Activated gamma-delta T cell treated with anti-CD3 and anti-CD28 coated beads, Interleukin-2, amount 50 U/mL, for 16 hours (primary cell): ENCODE measurements around the gene ATP5ME.
A peak's percentile ranks its signal among the peaks of the same experiment; 100 is the strongest.
"Not testable (repeated sequence)": the region's sequence is repeated elsewhere in the genome, so short reads cannot be mapped to it uniquely, and the experiment has no call there.

Experiments used
- DNase-seq: peaks from one replicate; pipeline ENCODE4 v3.0.0-alpha.2; 2020; ENCODE audit warnings: low read depth

Gene ATP5ME, protein sequence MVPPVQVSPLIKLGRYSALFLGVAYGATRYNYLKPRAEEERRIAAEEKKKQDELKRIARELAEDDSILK

DNA sequence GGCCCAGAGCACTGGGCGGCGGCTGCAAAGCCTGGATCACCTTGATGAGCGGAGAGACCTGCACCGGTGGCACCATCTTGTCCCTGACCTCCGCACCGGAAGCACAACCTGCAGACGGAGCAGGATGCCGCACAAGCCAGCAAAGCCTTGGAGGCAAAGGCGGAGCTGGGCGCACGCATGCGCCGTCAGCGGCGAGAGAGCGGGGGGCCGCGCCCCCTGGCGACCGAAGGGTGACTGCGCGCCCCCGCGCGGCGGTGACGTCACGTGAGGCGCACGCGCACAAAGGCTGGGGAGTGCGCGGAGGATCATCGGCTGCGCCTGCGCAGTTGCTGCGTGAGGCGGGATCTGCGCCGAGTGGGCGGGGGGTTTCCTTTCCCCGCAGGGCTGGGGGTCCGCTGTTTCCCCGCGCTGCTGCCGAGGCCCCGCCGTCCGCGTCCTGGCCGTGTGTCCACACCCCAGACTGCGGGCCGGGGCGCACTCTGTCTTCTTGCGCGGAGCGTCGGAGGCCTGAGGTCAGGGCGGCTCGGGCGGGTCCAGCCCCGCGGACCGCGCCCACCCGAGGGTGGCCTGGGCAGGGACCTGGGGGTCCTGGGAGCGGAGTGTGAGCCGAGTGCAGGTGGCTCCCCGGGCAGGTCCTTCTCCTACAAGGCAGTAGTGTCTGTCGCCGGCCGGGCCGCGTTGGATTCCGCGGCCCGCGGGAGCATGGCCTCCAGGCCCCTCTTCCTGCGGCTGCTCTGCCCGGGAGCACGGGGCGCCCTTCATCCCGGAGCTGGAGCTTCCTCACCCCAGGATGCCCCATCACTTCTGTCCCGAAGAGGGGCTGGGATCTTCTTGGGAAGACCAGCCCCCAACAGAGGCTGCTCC is at the start of gene ATP5ME, which contains the start of gene MYL5:
ATP5ME (minus strand) TSS at position 105 of the 864 bp plus-strand sequence; CDS start at position 76, 29 bp downstream.
MYL5 (plus strand) TSS at position 371 of the 864 bp plus-strand sequence. CDS start 3,485 bp downstream, outside the sequence.
- DNase-seq, result peak; percentile 95

DNA sequence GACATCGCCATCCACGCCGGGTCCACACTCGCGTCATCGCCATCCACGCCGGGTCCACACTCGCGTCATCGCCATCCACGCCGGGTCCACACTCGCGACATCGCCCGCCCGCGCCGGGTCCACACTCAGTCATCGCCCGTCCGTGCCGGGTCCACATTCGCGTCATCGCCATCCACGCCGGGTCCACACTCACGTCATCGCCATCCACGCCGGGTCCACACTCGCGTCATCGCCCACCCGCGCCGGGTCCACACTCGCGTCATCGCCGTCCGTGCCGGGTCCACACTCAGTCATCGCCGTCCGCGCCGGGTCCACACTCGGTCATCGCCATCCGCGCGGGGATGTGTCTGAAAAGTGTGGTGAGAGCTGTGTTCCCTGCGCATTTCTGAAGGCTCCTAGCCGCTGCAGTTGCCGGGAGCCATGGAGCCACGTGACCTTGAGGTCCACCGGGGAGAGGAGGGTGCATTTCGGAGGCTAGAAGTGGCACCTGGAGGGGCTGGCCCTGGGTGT is 48.8 kb upstream of the ATP5ME start:
- DNase-seq, result no peak

DNA sequence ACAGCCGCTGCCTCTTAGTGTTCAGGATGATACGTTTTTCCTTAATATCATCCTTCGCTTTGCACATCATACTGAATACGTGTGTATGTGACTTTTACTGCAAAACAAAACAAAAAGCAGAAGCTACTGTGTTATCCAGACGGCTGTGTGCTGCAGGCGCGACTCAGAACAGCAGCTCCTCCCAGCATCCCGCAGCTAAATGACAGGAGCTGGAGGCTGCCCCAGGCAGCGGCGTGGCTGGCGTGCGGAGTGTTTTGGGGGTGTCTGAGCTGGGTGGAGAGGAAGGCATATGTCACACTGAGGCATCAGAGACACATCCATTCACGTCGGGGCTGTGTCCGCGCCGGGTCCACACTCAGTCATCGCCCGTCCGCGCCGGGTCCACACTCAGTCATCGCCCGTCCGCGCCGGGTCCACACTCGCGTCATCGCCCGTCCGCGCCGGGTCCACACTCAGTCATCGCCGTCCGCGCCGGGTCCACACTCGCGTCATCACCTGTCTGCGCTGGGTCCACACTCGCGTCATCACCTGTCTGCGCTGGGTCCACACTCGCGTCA is 48.2 kb upstream of the ATP5ME start:
- no peak for DNase-seq

DNA sequence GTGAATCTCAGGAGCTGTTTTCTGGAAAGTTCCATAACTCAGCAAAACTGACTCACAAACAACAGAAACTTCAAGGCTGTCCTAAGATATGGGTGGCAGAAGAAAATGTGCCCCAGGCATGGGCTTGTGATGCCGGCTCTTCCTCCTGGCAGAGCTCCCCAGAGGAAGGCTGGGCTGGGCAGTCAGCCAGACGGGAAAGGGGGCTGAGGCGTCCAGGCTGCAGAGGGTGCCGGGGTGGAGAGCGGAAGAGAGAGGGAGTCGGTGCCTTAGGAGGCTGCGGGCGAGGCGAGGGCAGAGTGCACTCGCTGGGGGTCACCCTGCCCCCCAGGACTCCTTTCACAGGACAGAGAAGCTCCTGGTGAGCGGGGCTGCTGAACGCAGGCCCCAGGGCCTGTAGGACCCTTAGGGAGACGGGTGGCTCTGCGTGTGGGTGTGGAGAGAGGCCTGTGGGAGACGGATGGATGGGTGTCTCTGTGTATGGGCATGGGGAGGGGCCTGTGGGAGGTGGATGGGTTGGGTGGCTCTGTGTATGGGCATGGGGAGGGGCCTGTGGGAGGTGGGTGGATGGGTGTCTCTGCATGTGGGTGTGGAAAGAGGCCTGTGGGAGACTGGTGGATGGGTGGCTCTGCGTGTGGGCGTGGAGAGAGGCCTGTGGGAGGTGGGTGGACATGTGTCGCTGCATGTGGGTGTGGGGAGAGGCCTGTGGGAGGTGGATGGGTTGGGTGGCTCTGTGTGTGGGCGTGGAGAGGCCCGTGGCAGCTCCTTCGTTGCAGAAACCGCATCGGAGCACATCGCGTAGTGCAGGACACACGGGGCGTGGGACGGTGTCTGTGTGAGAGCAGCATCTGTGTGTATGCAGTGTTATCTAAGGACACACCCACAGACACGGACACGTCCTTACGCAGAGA is 47.4 kb upstream of the ATP5ME start:
- no peak for DNase-seq

DNA sequence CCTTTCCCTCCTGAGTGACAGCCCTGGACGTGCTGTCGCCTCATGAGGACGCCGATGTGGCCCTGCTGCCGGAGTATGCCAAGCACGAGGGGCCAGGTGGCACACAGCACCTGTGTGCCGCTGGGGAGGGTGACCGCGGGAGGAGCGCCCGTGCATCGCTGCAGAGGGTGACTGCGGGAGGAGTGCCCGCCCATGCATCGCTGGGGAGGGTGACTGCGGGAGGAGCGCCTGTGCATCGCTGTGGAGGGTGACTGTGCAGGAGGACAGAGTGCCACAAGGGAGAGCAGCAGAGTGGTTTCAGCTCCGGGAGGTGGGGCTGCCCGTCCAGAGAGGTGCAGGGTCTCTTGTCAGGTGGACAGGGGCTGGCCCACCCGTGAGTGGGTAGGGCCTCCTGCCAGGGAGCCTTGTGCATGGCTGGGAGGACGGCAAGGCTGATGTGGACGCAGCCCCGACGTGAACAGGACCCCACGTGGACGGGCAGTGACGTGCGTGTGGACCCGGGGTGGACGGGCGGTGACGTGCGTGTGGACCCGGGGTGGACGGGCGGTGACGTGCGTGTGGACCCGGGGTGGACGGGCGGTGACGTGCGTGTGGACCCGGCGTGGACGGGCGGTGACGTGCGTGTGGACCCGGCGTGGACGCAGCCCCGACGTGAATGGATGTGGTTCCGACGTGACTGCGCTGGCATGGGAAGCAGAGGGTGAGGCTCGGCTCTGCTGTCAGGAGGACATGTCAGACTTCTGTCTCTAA is 46.2 kb upstream of the ATP5ME start:
- no peak for DNase-seq

DNA sequence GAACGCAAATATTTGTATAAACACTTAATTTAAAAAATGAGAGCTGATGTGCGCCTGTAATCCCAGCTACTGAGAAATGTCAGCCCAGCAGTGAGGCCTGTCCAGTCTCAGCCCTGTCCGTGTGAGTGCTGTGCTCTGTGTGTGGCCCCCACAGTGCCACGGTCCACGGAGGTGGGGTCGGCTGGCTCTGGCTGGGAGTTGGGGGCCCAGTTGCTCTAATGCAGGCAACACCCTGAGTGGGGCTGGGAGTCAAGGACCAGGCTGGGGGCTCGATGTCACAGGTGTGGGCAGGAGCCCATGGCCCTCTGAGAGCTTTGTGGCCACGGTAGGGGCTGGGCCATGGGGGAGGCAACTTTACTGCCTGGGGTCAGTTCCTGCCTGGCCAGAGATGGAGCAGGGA is 44.4 kb upstream of the ATP5ME start:
- DNase-seq, result no peak

DNA sequence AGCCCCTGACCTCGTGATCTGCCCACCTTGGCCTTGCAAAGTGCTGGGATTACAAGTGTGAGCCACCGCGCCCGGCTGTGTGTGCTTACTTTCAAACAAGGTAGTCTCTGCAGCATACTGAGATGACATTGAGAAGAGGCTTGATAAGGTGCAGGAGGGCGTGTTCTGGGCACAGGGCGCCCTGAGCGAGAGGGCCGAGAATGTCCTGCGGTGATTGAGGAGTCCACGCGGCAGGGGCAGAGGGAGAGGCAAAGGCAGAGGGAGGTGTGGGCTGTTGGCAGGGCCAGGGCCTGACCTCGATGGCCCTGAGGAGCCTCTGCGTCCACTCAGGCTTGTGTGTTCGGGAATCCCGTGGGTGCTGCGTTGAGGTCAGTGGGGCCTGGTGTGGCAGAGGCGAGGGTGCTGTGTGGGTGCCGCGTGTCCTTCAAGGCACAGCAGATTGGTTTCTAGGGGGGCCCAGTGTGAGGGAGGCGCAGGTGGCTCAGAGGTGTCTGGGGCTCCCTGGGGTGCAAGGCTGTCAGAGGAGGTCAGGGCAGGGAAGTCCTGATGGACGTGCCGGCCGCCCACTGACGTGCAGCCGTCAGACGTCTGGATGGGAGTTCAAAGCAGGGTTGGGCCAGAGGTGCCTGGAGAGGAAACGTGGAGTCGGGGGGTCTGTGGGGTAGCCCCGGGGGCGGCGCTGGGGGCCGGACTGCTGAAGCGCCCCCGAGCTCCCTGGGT is 43.7 kb upstream of the ATP5ME start:
- no peak for DNase-seq

DNA sequence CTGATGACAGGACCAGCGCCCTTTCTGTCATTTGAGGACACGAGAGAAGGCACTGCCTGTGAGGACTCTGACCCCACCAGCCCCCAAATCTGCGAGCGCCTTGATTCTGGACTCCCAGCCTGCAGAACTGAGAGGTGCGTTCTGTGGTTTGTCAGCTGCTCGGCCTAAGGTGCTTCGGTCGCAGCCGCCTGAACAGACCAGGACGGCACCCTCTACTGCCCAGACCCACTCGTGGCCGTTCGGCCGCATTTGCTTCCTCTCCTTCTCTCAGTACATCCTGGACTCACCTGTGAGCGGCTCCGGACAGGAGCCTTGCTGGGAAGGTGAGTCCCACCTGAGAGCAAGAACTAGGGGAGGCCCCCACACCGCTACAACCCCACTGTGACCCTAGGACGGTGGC is 40.0 kb upstream of the ATP5ME start:
- no peak for DNase-seq

DNA sequence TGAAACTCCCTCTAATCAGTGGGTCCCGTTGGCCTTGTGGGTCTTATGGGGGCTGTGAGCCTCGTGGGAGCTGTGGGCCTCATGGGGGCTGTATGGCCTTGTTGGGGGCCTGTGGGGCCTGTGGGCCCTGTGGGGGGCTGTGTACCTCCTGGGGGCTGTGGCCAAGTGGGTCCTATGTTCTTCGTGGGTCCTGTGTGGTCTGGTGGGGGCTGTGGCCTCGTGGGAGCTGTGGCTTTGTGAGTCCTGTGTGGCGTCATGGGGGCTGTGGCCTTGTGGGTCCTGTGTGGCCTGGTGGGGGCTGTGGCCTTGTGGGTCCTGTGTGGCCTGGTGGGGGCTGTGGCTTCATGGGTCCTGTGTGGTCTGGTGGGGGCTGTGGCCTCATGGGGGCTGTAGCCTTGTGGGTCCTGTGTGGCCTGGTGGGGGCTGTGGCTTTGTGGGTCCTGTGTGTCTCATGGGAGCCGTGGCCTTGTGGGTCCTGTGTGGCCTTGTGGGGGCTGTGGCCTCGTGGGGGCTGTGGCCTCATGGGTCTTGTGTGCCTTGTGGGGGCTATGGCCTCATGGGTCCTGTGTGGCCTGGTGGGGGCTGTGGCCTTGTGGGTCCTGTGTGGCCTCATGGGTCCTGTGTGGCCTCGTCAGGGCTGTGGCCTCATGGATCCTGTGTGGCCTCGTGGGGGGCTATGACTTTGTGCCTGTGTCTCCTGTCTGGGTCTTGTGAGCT is 39.0 kb upstream of the ATP5ME start:
- no peak for DNase-seq

DNA sequence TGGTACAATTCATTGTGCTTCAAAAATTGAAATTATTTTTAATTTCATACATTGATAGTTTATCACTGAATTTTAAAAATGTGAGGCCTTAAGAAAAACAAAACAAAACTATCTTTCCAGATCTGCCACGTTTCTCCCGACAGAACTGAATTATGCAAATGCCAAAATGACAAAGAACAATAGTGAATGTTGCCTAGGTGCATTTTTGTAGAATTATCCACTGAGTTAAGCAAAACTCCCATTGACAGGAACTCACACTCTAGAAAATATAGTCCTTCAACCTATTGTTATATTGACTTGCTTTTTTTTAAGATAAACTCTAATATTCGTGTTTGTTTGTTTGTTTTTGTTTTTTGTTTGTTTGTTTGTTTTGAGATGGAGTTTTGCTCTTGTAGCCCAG is 38.0 kb upstream of the ATP5ME start:
- no peak for DNase-seq

DNA sequence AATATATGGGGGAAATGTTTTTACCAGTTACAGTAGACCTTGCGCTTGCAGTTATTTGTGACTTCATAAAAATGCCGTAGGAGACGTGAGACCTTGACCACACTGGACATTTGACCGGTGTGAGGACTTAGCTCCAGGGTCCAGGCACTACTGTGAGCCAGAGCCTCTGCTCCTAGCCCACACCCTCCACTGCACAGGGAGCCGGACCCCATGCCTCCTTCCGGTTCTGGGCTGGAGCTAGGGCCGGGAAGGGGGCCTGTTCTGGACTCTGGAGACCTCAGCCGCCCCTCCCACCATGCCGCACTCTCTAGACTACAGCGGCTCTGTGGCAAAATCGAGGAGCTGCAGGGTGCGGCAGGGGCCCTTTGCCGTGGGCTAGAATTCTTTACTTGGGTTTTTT is 36.8 kb upstream of the ATP5ME start:
- no peak for DNase-seq

DNA sequence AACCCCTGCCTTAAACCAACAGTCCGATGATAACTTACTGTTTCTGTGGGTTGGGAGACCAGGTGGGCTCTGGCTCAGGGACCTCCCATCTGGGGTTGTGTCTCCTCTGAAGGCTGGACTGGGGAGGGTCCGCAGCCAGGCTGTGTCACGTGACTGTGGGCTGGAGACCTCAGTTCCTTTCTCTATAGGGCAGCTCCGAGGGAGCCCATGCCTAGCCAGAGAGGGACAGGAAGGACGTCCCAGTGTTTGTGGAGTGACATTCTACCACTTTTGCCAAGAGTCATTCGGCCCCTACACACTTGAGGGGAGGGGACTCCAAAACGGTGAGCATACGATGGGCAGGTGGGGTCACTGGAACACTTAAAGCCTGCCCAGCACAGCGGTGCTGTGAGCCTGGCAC is 36.0 kb upstream of the ATP5ME start:
- no peak for DNase-seq

DNA sequence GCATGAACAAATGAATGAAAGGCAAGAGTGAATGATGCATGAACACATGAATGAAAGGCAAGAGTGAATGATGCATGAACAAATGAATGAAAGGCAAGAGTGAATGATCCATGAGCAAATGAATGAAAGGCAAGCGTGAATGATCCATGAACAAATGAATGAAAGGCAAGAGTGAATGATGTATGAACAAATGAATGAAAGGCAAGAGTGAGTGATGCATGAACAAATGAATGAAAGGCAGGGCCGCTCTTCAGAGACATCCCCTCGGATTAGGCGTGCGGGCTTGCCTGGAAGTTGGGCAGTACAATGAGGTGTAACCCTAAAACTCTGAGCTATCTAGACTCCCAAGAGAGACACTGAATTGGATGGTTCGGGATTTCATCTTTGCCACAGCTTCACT is 35.3 kb upstream of the ATP5ME start:
- DNase-seq, result no peak

DNA sequence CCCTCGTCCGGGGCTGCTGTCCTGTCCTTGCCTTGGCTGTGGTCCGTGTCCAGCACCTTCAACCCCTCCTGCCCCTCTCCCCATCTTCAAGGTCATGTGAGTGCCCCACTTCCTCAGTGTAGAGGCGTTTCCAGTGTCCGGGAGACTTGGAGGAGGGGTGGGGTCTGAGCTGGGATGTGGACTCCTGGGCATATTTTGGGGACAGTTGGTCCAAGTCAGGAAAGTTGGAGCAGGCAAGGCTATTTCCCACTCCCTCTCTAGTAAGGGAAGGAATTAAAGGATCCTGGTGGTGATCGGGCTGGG is 34.5 kb upstream of the ATP5ME start:
- DNase-seq, result no peak

DNA sequence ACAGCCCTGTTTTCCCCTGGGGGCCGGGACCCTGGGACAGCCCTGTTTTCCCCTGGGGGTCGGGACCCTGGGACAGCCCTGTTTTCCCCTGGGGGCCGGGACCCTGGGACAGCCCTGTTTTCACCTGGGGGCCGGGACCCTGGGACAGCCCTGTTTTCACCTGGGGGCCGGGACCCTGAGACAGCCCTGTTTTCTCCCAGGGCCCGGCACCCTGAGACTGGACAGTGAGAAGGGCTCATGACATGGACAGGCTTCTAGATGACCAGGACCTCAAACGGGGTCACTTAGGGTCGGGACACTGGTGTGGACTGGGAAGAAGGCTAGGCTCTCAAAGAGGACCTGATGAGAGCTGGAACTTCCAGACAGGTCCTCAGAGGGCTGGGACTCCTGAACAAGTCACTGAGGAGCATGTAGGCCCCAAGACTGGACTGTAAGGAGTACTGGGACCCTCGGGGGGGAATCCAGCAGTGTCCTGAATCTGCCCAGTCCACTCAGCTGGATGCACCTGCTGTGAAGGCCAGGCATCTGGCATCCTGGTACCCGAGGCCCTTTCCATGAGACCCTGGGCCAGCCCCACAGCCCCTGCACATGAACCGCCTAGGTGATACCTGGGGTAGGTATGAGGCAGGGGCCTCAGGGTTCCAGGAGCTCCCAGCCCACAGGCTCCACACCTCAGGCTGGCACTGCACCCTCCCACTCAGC is 34.0 kb upstream of the ATP5ME start:
- no peak for DNase-seq

DNA sequence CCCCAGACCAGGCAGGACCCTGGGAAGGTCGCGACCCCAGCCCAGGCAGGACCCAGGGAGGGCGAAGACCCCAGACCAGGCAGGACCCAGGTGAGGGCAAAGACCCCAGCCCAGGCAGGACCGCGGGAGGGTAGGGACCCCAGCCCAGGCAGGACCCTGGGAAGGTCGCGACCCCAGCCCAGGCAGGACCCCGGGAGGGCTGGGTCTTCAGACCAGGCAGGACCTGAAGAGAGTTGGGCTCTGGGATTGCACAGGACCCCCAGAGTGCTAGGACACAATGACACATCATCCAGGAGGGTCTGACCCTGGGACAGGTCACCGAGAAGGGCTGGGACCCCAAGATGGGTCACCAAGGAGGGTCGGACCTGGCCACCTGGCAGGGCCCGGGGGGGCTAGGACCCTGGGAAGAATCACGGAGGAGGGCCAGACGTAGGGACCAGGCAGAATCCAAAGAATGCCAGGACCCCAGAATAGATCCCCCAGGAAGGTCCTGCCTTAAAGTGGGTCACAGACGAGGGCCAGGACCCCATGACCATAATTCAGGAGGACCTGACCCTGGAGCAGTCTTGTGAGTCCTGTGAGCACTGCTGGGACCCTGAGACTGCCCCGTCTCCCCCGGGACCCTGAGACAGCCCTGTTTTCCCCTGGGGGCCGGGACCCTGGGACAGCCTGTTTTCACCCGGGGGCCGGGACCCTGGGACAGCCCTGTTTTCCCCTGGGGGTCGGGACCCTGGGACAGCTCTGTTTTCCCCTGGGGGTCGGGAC is 32.9 kb upstream of the ATP5ME start:
- DNase-seq, result no peak

DNA sequence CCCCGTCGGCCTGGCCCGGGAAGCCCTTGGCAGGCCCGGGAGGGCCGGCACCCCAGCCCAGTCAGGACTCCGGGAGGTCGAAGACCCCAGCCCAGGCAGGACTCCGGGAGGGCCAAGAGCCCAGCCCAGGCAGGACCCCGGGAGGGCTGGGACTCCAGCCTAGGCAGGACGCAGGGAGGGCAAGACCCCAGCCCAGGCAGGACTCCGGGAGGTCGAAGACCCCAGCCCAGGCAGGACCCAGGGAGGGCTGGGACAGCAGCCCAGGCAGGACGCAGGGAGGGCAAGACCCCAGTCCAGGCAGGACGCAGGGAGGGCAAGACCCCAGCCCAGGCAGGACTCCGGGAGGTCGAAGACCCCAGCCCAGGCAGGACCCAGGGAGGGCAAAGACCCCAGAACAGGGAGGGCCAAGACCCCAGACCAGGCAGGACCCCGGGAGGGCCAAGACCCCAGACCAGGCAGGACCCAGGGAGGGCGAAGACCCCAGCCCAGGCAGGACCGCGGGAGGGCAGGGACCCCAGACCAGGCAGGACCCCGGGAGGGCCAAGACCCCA is 32.1 kb upstream of the ATP5ME start:
- not testable (repeated sequence) for DNase-seq

DNA sequence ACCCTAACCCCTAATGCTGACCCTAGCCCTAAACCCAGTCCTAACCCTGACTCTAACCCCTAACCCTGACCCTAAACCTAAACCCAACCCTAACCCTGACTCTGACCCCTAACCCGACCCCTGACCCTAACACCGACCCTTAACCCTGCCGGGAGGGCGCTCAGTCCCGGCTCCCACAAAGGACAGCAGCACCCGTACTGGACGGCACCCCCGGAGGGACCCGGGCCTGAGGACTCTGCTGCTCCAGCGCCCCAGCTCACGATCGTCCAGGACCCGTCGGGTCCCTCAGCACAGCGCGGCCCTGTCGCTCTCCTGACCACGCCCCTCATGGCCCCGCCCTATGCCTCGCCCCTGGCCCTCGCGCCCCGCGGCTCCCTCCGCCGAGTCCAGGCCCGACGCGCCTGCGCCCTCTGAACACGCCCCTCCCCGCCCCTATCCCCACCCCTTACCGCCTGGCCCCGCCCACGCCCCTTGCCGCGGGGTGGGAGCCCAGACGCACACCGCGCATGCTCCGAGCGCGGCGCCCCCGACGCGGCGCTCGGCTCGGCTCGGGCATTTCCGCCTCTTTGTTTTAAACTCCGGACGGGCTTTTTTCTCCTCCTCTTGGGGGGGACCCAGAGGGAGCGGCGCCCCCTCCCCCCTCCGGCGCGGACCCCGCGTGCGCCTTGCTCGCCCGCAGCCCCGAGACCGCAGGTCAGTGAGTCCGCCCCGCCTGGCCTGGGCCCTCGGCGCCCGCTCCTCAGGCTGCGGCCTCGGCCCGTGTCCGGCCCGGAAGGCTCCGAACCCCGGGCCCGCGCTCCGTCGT is 31.4 kb upstream of the ATP5ME start, which contains the start of gene PCGF3:
PCGF3 (plus strand) TSS at position 555 of the 805 bp plus-strand sequence. CDS start 27,849 bp downstream, outside the sequence.
- peak; percentile 96 for DNase-seq
